ENCODE results near the gene RASSF7.
"Not testable (repeated sequence)": the region's sequence is repeated elsewhere in the genome, so short reads cannot be mapped to it uniquely, and the experiment has no call there.

RASSF7 gene

DNA sequence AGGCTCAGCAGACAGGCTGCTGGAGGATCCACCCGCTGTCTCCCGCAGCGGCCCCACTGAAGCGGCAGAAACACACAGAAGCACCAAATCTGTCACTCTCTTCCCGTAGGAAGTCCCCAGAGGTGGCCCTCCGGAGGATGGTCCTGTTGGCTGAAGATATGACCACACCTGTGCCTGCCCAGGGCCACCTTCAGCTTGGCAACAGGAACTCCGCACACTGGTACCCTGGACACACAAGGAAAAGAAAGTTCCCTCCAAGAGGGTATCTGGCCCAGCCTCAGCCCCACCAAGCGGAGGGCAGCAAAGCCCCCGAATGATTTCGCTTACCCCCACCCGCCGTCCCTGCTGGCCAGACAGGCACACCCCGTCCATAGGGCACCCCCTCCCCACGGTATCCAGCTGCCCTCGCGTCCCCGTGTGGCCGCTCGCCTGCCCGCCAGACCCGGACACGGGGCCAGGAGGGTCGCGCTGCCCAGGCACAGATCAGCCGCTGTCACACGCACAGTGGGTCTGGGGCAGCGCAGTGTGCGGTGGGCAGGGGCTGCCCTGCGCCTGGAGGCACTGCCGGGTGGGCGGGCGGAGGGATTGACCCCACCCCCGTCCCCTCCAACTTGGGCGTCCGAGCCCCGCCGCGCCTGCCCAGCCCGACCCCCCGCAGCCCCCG is 7.0 kb downstream of the RASSF7 start:
- no peak for DNase-seq

GRCh38 chr11:568306-569157 is 7.8 kb downstream of the RASSF7 start:
- DNase-seq = peak; percentile 94 to 97

- no peak for DNase-seq
Measured at GRCh38 chr11:569158-569885, 8.6 kb downstream of the RASSF7 start.

DNA sequence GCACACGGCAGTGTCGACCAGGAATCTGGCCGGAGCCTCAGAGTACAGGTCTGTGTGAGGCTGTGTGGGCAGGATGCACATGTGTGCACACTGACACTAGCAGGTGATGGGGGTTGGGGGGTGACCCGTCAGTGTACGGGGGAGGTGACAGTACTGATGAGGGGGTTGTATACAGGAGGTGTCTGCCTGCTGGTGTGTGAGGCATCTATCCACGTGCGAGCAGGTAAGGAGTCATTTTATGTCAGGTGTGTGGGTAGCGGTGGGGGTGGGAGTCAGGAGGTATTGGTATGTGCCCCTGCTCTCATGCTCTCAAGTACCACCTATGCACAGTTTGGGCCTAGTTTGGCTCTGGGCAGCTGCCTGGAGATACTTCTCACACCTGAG is 11.0 kb downstream of the RASSF7 start:
- DNase-seq = no peak

- DNase-seq = no peak
Measured at GRCh38 chr11:573146-573759, 12.5 kb downstream of the RASSF7 start.

DNA sequence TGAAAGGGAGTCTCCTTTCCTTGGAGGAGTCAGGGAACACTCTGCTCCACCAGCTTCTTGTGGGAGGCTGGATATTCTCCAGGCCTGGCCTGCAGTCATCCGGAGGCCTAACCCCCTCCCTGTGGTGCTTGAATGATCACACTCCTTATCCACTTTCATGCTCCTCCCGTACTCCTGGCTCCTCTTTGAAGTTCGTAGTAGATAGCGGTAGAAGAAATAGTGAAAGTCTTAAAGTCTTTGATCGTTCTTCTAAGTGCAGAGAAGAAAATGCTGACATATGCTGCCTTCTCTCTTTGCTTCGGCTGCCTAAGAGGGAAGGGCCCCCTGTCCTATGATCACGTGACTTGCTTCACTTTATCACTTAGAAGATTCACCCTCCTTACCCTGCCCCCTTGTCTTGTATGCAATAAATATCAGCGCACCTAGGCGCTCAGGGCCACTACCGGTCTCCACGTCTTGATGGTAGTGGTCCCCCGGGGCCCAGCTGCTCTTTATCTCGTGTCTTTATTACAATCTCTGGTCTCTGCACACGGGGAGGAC is 13.3 kb downstream of the RASSF7 start:
- not testable (repeated sequence) for DNase-seq

DNA sequence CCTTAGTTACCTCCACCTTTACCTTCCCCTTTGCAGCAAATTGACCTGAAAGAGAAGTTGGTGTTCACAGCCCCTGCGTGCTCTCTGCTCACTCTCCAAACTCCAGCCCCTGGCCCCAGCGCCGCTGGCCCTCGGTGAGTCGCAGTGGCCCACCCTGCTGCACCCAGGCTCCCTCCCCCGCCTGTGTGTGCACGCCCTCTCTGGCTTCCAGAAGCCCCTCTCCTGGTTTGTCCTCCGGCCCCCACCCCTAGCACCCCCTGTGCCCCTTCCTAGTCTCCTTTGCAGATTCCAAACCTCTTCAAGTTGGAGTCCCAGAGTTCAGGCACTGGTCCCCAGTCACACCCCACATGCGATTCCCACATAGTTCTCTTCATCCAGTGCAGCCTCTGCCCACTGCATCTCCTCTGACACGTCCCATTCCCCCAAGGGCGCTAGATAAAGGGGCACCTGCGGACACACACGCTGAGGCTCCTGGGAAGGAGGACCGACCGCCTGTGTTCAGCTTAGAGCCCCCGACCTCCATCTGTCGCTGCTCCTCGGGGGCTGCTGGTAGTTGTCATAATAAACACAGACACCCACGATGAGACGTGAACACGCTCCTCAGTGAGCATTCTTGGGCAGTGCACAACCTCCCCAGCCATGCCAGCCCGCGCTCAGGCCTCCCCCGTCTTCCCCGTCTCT is 14.0 kb downstream of the RASSF7 start:
- DNase-seq = no peak

DNA sequence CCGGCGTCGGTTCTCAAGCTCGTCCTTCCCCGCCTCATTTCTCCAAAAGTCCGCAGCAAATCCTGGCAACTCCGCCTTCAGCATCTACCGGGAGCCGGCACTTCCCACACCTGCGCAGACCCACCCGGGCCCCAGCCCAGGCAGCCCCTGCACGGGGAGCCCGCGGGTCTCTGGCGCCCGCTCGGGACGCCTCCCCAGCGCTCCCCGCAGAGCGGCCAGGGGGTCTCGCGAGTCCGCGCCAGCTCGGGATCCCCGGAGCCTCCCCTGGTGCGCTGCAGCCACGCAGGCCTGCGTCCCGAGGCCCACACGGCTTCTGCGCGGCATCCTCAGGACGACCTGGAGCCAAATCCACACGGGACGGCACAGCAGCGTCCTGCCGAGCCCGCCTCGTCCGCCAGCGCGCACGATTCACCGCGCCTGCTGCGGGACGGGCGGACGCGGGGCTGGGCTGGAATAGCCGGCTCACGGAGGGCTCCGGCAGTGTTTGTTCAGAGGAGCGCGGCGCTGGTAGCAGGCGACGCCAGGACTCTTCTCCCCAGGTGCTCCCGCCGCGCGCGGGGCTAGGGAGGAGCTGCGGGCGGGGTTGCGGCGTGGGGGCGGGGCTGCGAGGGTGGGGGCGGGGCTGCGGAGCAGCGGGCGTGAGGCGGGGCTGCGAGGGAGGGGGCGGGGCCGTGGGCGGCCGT is 14.7 kb downstream of the RASSF7 start:
- no peak for DNase-seq

GRCh38 chr11:575996-576768 is 15.4 kb downstream of the RASSF7 start, which contains the start of gene PHRF1:
TSS of gene PHRF1 (plus strand) at chr11:576470. CDS start at chr11:581513, 5,043 bp downstream.
- DNase-seq = peak; percentile 94 to 96

- no peak for DNase-seq
Measured at GRCh38 chr11:576811-577610, 16.2 kb downstream of the RASSF7 start.

GRCh38 chr11:577611-577894 is 16.8 kb downstream of the RASSF7 start:
- no peak for DNase-seq

GRCh38 chr11:578276-579035 is 17.7 kb downstream of the RASSF7 start:
- DNase-seq = no peak

- no peak for DNase-seq
Measured at GRCh38 chr11:579830-580601, 19.2 kb downstream of the RASSF7 start.

DNA sequence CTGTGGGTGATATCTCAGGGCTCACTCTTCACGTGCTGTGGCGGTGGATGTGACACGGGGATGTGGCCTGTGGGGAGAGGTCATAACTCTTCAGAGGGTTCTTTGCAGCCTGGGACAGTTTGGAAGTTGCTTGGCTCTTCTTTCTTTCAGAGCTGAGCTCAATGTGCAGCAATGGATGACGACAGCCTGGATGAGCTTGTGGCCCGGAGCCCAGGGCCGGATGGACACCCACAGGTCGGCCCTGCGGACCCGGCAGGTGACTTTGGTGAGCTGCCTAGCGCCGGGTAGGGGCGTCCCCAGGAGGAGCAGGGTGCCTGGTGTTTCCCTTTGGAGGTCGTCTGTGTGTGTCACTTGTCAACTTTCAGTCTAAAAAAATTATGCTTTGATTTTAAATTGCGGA is 20.6 kb downstream of the RASSF7 start:
- no peak for DNase-seq

GRCh38 chr11:581752-582151 is 21.0 kb downstream of the RASSF7 start:
- no peak for DNase-seq

DNA sequence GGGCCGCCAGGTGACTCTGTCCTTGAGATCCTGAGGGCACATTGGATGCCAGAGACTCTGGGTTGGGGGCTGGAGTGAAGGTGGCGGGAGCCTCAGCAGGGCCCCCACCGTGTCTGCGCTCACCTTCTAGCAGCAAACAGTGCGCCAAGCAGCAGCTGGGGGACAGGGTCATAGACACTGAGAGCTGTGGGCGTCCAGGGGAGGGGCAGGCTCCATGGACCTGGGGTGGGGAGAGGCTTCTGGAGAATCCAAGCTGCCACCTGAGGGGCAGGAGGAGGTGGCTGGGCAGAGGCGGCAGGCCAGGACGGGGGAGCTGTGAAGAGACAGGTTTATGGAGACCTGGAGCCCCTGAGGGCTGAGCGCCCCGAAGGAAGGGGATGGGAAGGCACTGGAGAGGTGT is 23.5 kb downstream of the RASSF7 start:
- DNase-seq = no peak

DNA sequence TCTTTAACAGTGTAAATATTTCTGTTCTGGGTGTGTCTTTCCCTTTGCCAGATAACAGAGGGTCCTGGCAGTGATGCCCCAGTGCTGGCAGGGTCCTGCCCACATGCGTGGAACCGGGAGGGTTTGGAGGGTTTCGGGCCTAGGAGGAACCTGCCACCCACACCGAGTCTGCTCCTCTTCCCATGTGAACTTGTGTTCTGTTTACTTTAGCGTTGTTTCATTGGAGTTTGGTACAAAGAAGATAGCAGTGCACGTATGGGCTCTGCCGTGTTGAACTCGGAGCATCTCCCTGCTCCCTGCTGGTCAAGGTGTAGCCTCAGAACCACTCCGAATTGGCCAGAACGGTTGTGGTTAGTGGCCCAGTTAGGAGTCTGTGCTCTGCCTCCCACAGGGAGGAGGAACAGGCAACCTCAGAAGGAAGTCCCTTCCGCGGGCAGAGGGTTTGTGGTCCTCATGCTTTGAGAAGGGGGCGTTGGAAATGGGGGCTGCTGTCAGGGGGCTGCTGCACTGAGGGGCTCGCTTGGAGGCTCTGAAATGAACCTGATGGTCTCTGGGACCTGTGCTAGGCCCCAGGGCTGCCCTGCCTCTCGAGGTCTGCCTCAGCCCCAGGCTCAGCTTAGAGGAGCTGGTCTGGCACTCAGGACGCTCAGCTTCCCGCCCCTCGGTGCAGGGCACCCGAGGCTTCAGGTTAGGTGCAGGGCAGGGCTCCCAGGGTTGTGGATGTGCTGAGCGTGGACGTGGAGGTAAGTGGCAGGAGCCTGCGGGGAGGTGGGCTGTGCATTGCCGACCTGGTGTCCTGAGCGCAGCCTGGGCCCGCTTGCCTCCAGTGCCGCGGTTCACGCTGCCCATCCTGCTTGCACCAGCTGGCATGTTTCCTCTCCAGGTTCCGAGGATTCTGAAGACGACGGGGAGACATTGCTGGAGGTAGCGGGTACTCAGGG is 25.9 kb downstream of the RASSF7 start:
- DNase-seq = no peak

Data from activated T-cell treated with anti-CD3 and anti-CD28 coated beads, Interleukin-2, amount 50 U/mL, for 48 hours (primary cell).